WI38 (cell line): ENCODE results near the gene SCN5A.
A peak's percentile ranks its signal among the peaks of the same experiment; 100 is the strongest.

Source experiments
- H3K4me3 ChIP-seq: 2 replicates; pipeline ENCODE4 v1.5.1; 2011; ENCODE audit warnings: low read depth, mild to moderate bottlenecking, control low read depth, low read length
- TF ChIP-seq, protein P1 (sequence below): IDR thresholded peaks from 2 replicates; pipeline ENCODE4 v1.5.1; 2012; ENCODE audit warnings: low read depth, mild to moderate bottlenecking, control low read depth, low read length

Gene SCN5A

DNA sequence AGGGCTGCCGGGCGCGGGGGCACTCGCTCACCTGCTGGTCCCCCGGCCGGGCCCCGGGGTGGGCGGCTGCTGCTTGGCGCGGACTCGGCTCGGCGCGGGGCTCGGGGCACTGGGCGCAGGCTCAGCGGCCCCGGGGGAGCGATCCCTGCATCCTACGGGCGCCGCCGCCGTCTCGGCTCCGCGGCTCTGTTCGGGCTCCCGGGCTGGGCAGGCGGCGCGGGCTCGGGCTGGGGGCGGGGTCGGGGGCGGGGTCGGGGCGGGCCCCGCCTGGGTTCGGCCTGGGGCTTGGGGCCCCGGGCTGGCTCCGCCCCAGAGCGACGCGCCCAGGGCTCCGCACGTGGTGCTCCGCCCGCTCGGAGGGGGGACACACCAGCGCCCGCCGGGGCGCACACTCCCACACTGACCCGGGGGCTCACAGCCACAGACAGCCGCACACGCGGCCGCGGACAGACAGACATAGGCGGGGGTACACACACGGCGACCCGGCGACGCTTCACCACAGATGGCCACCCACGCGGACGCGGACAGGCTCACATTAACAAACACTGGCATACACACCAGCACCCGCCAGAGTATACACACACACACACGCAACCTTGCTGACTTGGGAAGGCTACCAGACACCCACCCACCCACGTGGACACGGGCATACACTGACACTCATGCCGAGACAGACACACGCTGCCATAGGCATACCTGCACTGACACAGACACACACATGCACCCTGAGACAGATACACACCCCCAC, at the start of gene SCN5A:
TSS of gene SCN5A (minus strand) at position 188 of the 748 bp plus-strand sequence. CDS start 16,380 bp downstream, outside the sequence.
- H3K4me3 ChIP-seq, result peak within 1 kb of the TSS; percentile 72
- TF ChIP-seq, protein P1, sequence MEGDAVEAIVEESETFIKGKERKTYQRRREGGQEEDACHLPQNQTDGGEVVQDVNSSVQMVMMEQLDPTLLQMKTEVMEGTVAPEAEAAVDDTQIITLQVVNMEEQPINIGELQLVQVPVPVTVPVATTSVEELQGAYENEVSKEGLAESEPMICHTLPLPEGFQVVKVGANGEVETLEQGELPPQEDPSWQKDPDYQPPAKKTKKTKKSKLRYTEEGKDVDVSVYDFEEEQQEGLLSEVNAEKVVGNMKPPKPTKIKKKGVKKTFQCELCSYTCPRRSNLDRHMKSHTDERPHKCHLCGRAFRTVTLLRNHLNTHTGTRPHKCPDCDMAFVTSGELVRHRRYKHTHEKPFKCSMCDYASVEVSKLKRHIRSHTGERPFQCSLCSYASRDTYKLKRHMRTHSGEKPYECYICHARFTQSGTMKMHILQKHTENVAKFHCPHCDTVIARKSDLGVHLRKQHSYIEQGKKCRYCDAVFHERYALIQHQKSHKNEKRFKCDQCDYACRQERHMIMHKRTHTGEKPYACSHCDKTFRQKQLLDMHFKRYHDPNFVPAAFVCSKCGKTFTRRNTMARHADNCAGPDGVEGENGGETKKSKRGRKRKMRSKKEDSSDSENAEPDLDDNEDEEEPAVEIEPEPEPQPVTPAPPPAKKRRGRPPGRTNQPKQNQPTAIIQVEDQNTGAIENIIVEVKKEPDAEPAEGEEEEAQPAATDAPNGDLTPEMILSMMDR, result no peak

DNA sequence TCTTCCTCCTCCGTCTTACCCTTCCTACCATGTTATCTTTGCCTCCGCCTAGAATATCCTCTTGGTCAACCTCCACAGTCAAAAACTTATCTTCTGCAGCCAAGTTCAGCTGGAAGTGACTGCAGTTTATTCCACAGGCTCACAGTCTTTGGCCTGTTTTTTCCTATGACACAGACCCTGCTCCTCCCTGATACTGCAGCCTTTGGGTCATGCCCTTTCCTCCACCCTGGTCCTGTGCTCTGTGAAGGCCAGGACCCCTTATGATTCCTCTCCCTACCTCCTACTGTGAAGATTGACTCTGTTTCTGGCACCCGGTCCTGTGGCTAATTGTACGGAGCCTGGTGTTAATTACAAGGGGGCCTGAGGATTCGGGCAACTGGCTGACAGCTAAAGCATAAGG, 49.3 kb upstream of the SCN5A start:
- H3K4me3 ChIP-seq, result no peak overlapping the region
- TF ChIP-seq, protein P1, result no peak

DNA sequence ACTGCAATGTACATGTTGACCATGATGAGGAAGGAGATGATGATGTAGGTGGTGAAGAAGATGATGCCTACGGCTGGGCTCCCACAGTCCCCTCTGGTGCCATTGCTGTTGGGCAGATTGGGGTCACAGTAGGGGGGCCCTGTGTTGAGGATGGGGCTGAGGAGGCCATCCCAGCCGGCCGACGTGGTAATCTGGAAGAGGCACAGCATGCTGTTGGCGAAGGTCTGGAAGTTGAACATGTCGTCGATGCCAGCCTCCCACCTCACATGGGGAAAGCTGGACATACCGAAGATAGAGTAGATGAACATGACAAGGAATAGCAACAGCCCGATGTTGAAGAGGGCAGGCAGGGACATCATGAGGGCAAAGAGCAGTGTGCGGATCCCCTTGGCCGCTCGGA, 48.6 kb upstream of the SCN5A start:
- TF ChIP-seq, protein P1, result no peak
- no peak overlapping the region for H3K4me3 ChIP-seq

DNA sequence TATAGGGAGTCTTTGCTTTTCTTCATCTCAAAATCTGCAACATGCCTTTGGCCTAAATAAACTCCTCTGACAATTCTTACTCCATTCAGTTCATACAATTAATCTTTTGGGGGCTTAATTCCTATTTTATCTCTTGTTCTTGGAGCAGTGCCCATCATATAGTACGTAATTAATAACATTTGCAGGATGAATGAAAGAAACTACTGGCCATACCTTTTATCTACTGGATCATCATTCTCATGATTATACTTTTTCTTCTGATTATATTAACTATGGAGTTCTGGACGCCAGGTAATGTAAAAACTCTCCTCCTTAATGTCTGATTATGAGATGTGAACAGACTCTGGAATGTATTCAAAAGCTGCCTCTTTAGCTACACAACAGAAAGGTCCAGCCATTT, 46.5 kb upstream of the SCN5A start:
- TF ChIP-seq, protein P1, result no peak
- H3K4me3 ChIP-seq, result no peak overlapping the region

DNA sequence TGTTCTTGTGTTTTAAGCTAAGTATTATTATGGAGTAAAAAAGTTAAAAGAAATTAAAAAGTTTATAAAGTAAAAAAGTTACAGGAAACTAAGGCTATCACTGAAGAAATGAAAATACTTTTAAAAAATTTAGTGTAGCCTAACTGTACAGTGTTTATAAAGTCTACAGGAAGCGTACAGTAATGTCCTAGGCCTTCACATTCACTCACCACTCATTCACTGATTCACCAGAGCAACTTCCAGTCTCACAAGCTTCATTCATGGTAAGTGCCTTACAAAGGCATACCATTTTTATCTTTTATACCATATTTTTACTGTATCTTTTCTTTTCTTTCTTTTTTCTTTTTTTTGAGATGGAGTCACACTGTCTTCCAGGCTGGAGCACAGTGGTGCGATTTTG, 40.7 kb upstream of the SCN5A start:
- TF ChIP-seq, protein P1, result no peak
- no peak overlapping the region for H3K4me3 ChIP-seq

DNA sequence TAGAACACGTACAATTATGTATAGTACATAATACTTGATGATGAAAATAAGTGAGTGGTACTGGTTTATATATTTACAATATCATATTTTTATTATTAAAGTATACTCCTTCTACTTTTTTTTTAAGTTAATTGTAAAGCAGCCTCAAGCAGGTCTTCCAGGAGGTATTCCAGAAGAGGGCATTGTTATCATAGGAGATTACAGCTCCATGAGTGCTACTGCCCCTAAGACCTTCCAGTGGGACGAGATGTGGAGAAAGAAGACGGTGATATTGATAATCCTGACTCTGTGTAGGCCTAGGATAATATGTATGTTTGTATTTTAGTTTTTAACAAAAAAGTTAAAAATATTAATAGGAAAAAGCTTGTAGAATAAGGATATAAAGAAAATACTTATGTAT, 40.3 kb upstream of the SCN5A start:
- no peak overlapping the region for H3K4me3 ChIP-seq
- TF ChIP-seq, protein P1, result no peak

DNA sequence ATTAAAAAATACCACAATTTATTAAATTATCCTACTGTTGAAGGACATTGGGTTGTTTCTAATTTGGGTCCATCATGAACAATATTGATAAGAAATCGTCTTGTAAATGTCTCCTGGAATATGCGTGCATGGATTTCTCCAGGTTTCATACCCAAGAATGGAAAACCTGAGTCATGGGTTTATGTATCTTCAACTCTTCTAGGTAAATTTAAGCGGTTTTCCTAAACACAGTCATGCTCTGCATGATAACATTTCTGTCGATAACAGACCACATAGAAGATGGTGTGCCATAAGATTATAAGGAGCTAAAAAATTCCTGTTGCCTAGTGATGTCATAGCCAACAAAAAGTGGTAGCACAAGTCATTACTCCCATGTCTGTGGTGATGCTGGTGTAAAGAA, 39.9 kb upstream of the SCN5A start:
- TF ChIP-seq, protein P1, result no peak
- H3K4me3 ChIP-seq, result no peak overlapping the region
